ENCODE data around the gene PLEK2. TPM values are rescaled to one million over a fixed set of nuclear protein-coding genes. Genes with fewer than 3 reads are reported as not detected.
A peak's percentile ranks its signal among the peaks of the same experiment; 100 is the strongest.
"Not testable (repeated sequence)": the region's sequence is repeated elsewhere in the genome, so short reads cannot be mapped to it uniquely, and the experiment has no call there.

PLEK2 gene
- total RNA-seq (2014; rRNA removed; shearing (Covaris generic)) = 32.1 and 48.1 TPM in 2 replicates

DNA sequence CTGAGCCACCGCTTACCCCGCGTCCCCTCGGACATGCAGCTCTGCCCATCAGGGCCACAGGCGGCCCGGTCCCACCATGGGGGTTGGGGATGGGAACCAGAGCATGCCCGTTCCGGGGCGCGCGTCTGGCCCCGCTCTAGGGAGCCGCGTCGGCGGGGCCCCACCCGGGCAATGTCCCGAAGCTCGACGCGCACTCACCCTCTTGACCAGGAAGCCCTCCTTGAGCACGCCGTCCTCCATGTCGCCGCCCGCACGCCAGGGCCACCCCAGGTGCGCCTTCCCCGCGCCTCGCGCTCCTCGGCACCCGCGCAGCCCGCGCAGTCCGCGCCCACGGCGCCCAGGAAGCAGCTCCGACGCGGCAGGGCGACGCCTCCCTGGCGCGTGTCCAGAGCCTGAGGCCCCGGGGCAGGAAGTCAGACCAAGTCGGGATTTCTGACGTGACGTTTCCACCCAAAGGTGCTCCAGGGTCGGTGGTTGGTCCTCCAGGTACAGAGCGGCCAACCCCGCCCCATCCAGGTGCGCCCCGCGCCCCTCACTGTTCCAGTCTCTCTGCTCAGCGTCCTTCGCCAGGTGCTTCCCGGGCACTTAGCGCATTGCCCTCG is at the start of gene PLEK2:
Gene PLEK2 (minus strand): TSS at position 346 of the 602 bp plus-strand sequence. CDS start 106 bp downstream, at position 240.
- DNase-seq (ENCODE audit: low spot score) = peak; percentile 79

- DNase-seq (ENCODE audit: low spot score) = no peak
Measured at GRCh38 chr14:67461341-67461985, 49.5 kb upstream of the PLEK2 start.

DNA sequence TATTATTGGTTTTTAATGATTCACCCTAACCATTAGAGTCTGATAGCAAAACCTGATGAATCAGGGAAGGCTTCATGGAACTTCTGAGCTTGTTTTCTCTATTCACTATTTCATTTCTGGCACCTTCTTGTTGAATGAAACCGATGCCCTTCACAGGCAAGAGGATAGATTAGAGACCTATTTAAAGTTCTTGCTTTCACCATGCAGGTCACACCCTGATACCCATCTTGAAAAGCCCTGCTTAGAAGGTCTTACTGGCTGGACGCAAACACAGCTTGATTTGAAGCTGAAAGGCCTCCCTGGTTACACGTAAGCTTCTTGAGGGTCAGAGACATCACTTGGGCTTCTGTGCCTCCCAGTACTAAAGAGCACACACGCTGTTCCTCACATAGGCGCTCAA is 47.4 kb upstream of the PLEK2 start:
- no peak for DNase-seq (ENCODE audit: low spot score)

DNA sequence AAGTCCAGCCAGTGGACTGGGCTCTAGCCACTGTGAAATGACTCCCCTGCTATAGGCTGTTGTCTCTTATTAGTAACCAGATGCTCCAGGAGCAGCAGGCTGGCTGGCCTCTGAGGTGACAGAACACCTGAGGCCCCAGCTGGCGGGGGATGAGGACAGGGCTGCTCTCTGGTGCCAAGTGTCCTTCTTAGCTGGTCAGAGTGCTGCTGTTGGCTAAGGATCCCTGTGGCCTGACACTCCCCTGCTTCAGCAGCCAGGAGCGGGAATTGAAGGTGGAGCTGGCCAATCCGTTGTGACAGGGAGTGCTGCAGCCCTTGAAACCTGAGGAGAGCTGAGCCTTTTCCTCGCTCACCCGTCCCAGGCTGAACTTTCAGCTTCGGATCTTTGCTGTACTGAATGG is 45.8 kb upstream of the PLEK2 start:
- no peak for DNase-seq (ENCODE audit: low spot score)

- no peak for DNase-seq (ENCODE audit: low spot score)
Measured at GRCh38 chr14:67456732-67457131, 44.8 kb upstream of the PLEK2 start.

- DNase-seq (ENCODE audit: low spot score) = no peak
Measured at GRCh38 chr14:67453575-67454300, 41.8 kb upstream of the PLEK2 start.

GRCh38 chr14:67451667-67452066 is 39.7 kb upstream of the PLEK2 start:
- not testable (repeated sequence) for DNase-seq (ENCODE audit: low spot score)

DNA sequence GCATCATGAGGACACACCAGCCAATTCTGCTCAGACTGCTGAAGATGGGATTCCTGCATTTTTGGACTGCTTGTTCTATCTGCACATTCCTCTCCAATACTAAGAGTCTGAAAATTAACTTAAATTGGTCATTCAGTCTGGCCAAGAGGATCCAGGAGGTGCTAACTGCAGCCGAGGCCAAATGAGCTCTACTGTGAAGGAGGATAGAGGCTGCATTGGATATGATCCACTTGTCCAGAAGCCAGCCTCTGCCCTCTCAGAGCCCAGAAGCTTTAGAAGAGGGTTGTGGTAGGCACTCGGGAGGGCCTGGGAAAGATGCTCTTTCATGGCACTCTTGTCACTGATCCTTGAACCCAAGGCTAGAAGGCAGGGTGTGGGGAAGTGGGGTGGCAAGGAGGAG is 37.1 kb upstream of the PLEK2 start:
- no peak for DNase-seq (ENCODE audit: low spot score)

DNA sequence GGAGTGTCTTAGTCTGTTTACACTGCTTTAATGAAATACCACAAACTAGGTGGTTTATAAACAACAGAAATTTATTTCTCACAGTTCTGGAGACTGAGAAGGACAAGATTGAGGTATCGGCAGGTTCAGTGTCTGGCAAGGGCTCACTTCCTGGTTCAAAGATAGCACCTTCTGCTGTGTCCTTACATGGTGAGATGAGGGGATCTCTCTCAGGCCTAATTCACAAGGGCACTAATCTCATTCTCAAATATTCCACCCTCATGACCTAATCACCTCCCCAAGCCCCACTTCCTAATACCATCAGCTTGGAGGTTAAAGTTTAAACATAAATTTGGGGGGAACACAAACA is 35.0 kb upstream of the PLEK2 start:
- DNase-seq (ENCODE audit: low spot score) = no peak

DNA sequence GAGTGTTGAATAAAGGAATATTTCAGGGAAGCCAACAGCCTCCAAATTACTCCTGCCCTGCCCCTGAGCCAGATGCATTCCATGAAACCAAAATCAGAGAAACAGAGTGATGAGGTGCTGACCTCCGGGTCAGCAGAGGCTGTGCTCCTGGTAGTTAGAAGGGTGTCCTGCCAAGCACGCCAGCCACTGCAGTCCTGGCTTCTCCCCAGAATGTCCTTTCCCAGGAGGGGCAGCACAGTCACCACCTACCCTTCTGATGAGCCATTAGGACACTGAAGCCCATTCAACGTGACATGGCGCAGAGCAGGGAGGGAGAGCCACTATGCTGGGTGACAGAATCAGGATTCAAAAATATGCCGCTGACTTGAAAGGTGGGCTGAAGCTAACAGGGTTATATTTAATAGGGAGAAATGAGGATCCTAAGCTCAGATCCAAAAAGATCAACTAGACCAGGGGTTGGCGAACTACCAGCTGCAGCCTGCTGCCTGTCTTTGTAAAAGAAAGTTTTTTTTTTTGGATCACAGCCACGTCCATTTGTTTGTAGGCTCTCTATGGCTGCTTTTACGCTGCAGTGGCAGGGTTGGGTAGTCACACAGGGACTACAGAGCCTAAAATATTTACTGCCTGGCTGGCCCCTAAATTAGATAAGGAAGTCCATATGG is 34.5 kb upstream of the PLEK2 start:
- DNase-seq (ENCODE audit: low spot score) = no peak

GRCh38 chr14:67444395-67444794 is 32.4 kb upstream of the PLEK2 start:
- DNase-seq (ENCODE audit: low spot score) = no peak

- no peak for DNase-seq (ENCODE audit: low spot score)
Measured at GRCh38 chr14:67442139-67442906, 30.4 kb upstream of the PLEK2 start.

DNA sequence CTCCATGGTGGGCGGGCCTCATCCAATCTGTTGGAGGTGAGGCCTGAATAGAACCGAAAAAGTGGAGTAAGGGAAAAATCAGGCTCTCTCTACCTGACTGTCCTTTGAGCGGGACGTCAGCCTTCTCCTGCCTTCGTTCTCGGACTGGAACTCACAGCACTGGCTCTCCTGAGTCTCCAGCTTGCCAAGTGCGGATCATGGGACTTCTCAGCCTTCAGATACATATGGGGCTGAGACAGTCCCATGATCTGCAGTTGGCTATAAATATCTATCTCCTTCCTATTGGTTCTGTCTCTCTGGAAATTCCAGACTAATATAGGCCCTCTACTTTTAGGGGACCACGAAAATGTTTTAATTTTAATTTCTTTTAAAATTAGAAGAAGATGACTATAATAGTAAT is 29.7 kb upstream of the PLEK2 start:
- DNase-seq (ENCODE audit: low spot score) = no peak

GRCh38 chr14:67441256-67441655 is 29.3 kb upstream of the PLEK2 start:
- DNase-seq (ENCODE audit: low spot score) = no peak

- DNase-seq (ENCODE audit: low spot score) = peak; percentile 48
Measured at GRCh38 chr14:67440513-67440912, 28.5 kb upstream of the PLEK2 start.

- no peak for DNase-seq (ENCODE audit: low spot score)
Measured at GRCh38 chr14:67438969-67439368, 27.0 kb upstream of the PLEK2 start.

DNA sequence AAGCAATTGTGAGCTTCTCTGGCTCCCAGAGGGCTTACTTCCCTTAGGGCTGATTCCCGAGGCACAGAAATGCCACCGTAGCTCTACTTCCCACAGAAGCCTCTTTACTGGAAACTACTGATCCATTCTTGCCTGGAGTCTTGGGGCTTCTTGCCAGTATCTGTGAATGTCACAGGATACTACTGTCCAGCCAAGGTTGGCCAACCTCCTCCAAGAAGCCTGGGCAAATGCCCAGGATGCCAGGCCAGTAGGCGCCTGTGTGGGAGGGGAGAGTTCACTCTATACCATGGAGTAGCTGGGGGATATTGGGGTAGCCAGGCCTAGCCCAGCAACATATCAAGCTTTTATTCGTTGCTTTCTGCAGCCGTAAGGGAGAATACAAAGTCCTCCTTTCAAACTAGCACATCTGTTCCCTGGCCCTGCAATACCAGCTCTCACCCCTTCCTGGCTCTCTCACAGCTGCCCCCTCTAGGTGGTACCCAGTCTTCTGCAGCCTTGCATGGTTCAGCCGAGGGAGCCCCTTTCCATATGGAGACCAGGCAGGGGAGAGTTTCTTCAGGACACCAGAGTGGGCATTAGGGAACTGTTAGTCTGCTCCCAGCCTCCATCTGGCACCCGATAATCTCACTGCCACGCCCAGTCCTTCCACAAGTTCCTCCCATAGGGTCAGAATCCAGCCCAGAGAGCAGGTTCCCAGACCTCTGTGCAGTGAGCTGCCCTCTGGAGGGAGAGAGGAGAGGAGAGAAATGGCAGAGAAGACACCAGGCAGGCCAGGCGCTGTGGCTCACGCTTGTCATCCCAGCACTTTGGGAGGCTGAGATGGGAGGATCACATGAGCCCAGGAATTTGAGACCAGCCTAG is 24.3 kb upstream of the PLEK2 start:
- no peak for DNase-seq (ENCODE audit: low spot score)

- no peak for DNase-seq (ENCODE audit: low spot score)
Measured at GRCh38 chr14:67435603-67436002, 23.6 kb upstream of the PLEK2 start.

DNA sequence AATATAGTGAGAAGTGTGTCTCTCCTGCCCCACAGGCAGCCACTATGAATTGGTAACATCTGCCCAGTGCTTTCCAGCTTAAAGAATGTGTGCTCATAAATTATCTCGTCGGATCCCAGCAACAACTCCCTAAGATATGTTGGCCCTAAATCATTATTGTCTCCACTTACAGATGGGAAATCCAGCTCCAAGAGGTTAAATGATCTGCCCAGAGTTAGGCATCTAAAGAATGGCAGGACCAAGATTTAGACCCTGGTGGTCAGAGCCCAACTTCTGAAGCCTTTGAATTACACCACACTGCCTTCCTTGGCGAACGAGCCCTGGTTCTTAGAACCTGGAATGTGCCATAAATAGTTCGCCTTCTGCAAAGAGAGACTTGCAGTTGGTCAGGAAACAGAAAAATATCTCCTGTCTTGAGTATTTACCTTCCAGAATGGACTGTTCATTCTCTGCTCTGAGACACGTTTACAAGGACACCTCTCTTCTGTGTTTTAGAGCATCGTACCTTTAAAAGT is 20.1 kb upstream of the PLEK2 start:
- DNase-seq (ENCODE audit: low spot score) = no peak

DNA sequence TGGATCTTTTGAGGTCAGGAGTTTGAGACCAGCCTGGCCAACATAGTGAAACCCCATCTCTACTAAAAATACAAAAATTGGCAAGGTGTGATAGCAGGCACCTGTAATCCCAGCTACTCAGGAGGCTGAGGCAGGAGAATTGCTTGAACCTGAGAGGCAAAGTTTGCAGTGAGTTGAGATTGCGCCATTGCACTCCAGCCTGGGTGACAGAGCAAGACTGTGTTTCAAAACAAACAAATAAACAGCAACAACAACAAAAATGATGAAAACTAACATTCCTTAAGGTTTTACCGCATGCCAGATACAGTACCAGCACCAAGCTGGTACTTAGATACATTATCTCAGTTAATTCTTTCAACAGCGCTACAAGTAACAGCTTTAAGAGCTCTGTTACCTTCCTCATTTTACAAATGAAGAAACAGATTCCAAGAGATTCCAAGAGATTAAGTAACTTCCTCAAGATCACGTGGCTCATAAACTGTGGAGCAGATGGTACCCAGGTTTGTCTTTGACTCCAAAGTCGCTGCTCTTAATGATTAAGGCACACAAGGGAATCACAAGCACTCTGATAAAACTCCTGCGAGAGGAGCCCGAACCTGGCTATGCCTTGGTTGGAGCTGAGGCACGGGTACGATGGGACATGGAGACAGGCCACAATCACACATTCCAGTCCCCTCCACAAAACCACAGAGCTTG is 17.7 kb upstream of the PLEK2 start:
- no peak for DNase-seq (ENCODE audit: low spot score)
